Nephron (organoid): ENCODE measurements around the gene CIITA.

Experiments
- H3K27ac Mint-ChIP-seq, 3 experiments: 2 replicates each; pipeline ENCODE4 v1.8.0; 2020; ENCODE audit warnings: mixed read lengths in 3 of 3, mild to moderate bottlenecking in 2 of 3, moderate library complexity in 1 of 3
- H3K27me3 Mint-ChIP-seq: 2 replicates; pipeline ENCODE4 v1.8.0; 2021; ENCODE audit warnings: low read depth, mild to moderate bottlenecking, moderate library complexity, mixed read lengths
- H3K36me3 Mint-ChIP-seq: 2 replicates; pipeline ENCODE4 v1.8.0; 2020; ENCODE audit warnings: low read depth, mixed read lengths
- H3K4me1 Mint-ChIP-seq: 2 replicates; pipeline ENCODE4 v1.8.0; 2020; ENCODE audit warnings: mixed read lengths
- H3K4me3 Mint-ChIP-seq, 3 experiments: 2 replicates each; pipeline ENCODE4 v1.8.0; 2020; ENCODE audit warnings: mild to moderate bottlenecking in 3 of 3, mixed read lengths in 3 of 3, moderate library complexity in 2 of 3
- H3K9me3 Mint-ChIP-seq: 2 replicates; pipeline ENCODE4 v1.8.0; 2020; ENCODE audit warnings: mixed read lengths
- CTCF ChIP-seq, 3 experiments: fragments of 200-600 bp; sonication (generic); IDR thresholded peaks; one replicate each; pipeline ENCODE4 v1.5.0; 2021; ENCODE audit warnings: antibody characterized with exemption in 3 of 3; ENCODE audit not compliant: unreplicated experiment in 3 of 3

The CIITA gene

GRCh38 chr16:10897134-10897533 is 20.1 kb downstream of the CIITA start:
- Mint-ChIP-seq H3K27ac (no peak overlapping the region), H3K4me3 (no peak overlapping the region), H3K27me3 (peaks cover 33% of the 10 kb centered on the region), H3K36me3 (no peaks in the 10 kb centered on the region), H3K9me3 (peaks cover 2% of the 10 kb centered on the region), H3K4me1 (no peaks in the 10 kb centered on the region)
- no peak for TF ChIP-seq CTCF (IDR thresholded peaks at IDR 0.05; ENCODE audit: unreplicated experiment in 3 of 3)

GRCh38 chr16:10902999-10903398 is 26.0 kb downstream of the CIITA start:
- Mint-ChIP-seq H3K36me3 (no peaks in the 10 kb centered on the region), H3K4me3 (no peak overlapping the region), H3K9me3 (peaks cover 5% of the 10 kb centered on the region), H3K4me1 (no peaks in the 10 kb centered on the region), H3K27me3 (peaks cover 27% of the 10 kb centered on the region), H3K27ac (no peak overlapping the region)
- TF ChIP-seq CTCF (IDR thresholded peaks at IDR 0.05; ENCODE audit: unreplicated experiment in 3 of 3) = no peak

GRCh38 chr16:10906482-10906881 is 29.5 kb downstream of the CIITA start:
- Mint-ChIP-seq H3K36me3 (no peaks in the 10 kb centered on the region), H3K27me3 (peaks cover 30% of the 10 kb centered on the region), H3K4me1 (no peaks in the 10 kb centered on the region), H3K27ac (no peak overlapping the region), H3K4me3 (no peak overlapping the region), H3K9me3 (peaks cover 5% of the 10 kb centered on the region)
- TF ChIP-seq CTCF (IDR thresholded peaks at IDR 0.05; ENCODE audit: unreplicated experiment in 3 of 3) = no peak

- H3K4me3 Mint-ChIP-seq = no peak overlapping the region
- no peak for TF ChIP-seq CTCF (IDR thresholded peaks at IDR 0.05; ENCODE audit: unreplicated experiment in 3 of 3)
- no peaks in the 10 kb centered on the region for H3K4me1 Mint-ChIP-seq
- H3K36me3 Mint-ChIP-seq = no peaks in the 10 kb centered on the region
- peaks cover 5% of the 10 kb centered on the region for H3K9me3 Mint-ChIP-seq
- no peak overlapping the region for H3K27ac Mint-ChIP-seq
- H3K27me3 Mint-ChIP-seq = peaks cover 24% of the 10 kb centered on the region
Observed at GRCh38 chr16:10906914-10907756, 30.1 kb downstream of the CIITA start.

GRCh38 chr16:10907757-10908045 is 30.7 kb downstream of the CIITA start:
- Mint-ChIP-seq H3K4me1 (no peaks in the 10 kb centered on the region), H3K4me3 (no peak overlapping the region), H3K27me3 (peaks cover 22% of the 10 kb centered on the region), H3K36me3 (no peaks in the 10 kb centered on the region), H3K27ac (no peak overlapping the region), H3K9me3 (peaks cover 3% of the 10 kb centered on the region)
- no peak for TF ChIP-seq CTCF (IDR thresholded peaks at IDR 0.05; ENCODE audit: unreplicated experiment in 3 of 3)

GRCh38 chr16:10911267-10911666 is 34.3 kb downstream of the CIITA start:
- no peaks in the 10 kb centered on the region for H3K4me1 Mint-ChIP-seq
- no peak overlapping the region for H3K27ac Mint-ChIP-seq
- no peaks in the 10 kb centered on the region for H3K9me3 Mint-ChIP-seq
- H3K4me3 Mint-ChIP-seq = no peak overlapping the region
- peaks cover 7% of the 10 kb centered on the region for H3K27me3 Mint-ChIP-seq
- no peaks in the 10 kb centered on the region for H3K36me3 Mint-ChIP-seq
- TF ChIP-seq CTCF (IDR thresholded peaks at IDR 0.05; ENCODE audit: unreplicated experiment in 3 of 3) = no peak
